Suprapubic skin (tissue), 4 donors: ENCODE results near the gene BIRC3. TPM values are rescaled to one million over a fixed set of nuclear protein-coding genes. Genes with fewer than 3 reads are reported as not detected.

Experiments
- DNase-seq, 2 donors: peaks; one replicate each; pipeline ENCODE4 v3.0.0-alpha.2; 2019; ENCODE audit warnings: low spot score in 2 of 2
- H3K27ac ChIP-seq: fragments of 200-600 bp; sonication (generic); one replicate; pipeline ENCODE4 v1.5.1; 2019
- H3K27me3 ChIP-seq: fragments of 200-600 bp; sonication (generic); one replicate; pipeline ENCODE4 v1.5.1; 2019
- H3K36me3 ChIP-seq: fragments of 200-600 bp; sonication (generic); one replicate; pipeline ENCODE4 v1.5.1; 2019
- H3K4me1 ChIP-seq: fragments of 200-600 bp; sonication (generic); one replicate; pipeline ENCODE4 v1.5.1; 2019
- H3K4me3 ChIP-seq: fragments of 200-600 bp; sonication (generic); one replicate; pipeline ENCODE4 v1.5.1; 2019; ENCODE audit warnings: mild to moderate bottlenecking
- H3K9me3 ChIP-seq: fragments of 200-600 bp; sonication (generic); one replicate; pipeline ENCODE4 v1.5.1; 2019
- CTCF ChIP-seq, 2 donors: fragments of 200-600 bp in 1 of 2; fragments of 450-650 bp in 1 of 2; sonication (generic) in 1 of 2; IDR thresholded peaks; one replicate each; pipeline ENCODE4 v1.5.1; 2016 to 2019; ENCODE audit warnings: antibody characterized with exemption in 2 of 2, mild to moderate bottlenecking in 1 of 2, moderate library complexity in 1 of 2
- EP300 ChIP-seq: sonication (generic); formaldehyde crosslinking; IDR thresholded peaks from one replicate; pipeline ENCODE4 v1.6.1; 2017; ENCODE audit warnings: antibody characterized with exemption
- POLR2A ChIP-seq, 2 donors: fragments of 450-650 bp; IDR thresholded peaks; one replicate each; pipeline ENCODE4 v1.6.1; 2017; ENCODE audit warnings: antibody characterized with exemption in 2 of 2, mild to moderate bottlenecking in 2 of 2, moderate library complexity in 2 of 2
- POLR2AphosphoS5 ChIP-seq, 3 donors: sonication (generic); formaldehyde crosslinking; IDR thresholded peaks; one replicate each; pipeline ENCODE4 v1.6.1; 2017; ENCODE audit warnings: antibody characterized with exemption in 3 of 3
- WGBS: methylation state at CpG from one replicate; pipeline ENCODE4 v1.1.5; 2018; 5-methylcytosine and 5-hydroxymethylcytosine counted together
- total RNA-seq, 4 donors: library from RNA; depleted of rRNA; stranded (reverse); fragments of >200 nt; gene quantifications; one replicate each; pipeline ENCODE4 v1.1.0, GENCODE V29; 2016

The BIRC3 gene
- total RNA-seq, 4 donors from 2014 or later, result 4.0 to 18.2 (median 10.7) TPM

- H3K9me3 ChIP-seq, result no peaks in the 10 kb centered on the region
- peak overlapping the region; percentile 60 for H3K4me3 ChIP-seq
- no peaks in the 10 kb centered on the region for H3K36me3 ChIP-seq
- peak overlapping the region; percentile 64 for H3K27ac ChIP-seq
- peaks cover 46% of the 10 kb centered on the region for H3K4me1 ChIP-seq
- DNase-seq, result no peak
- TF ChIP-seq EP300, result no peak
- TF ChIP-seq POLR2AphosphoS5 (IDR thresholded peaks at IDR 0.05), result no peak
- no peak for TF ChIP-seq POLR2A (IDR thresholded peaks at IDR 0.05)
- no peak for TF ChIP-seq CTCF (IDR thresholded peaks at IDR 0.05)
- H3K27me3 ChIP-seq, result no peaks in the 10 kb centered on the region
Measured at GRCh38 chr11:102320188-102320587, 2.9 kb downstream of the BIRC3 start.

GRCh38 chr11:102320679-102321078 lies 3.4 kb downstream of the BIRC3 start:
- Histone ChIP-seq H3K27ac (peak overlapping the region; percentile 64), H3K36me3 (no peaks in the 10 kb centered on the region), H3K4me1 (peaks cover 41% of the 10 kb centered on the region), H3K9me3 (no peaks in the 10 kb centered on the region), H3K27me3 (no peaks in the 10 kb centered on the region), H3K4me3 (no peak overlapping the region)
- no peak for DNase-seq
- TF ChIP-seq POLR2AphosphoS5 (IDR thresholded peaks at IDR 0.05) (no peak), EP300 (no peak), CTCF (IDR thresholded peaks at IDR 0.05) (no peak), POLR2A (IDR thresholded peaks at IDR 0.05) (no peak)

- Histone ChIP-seq H3K9me3 (no peaks in the 10 kb centered on the region), H3K4me1 (peaks cover 27% of the 10 kb centered on the region), H3K36me3 (no peaks in the 10 kb centered on the region), H3K27ac (no peak overlapping the region), H3K4me3 (no peak overlapping the region), H3K27me3 (no peaks in the 10 kb centered on the region)
- TF ChIP-seq POLR2A (IDR thresholded peaks at IDR 0.05) (no peak), CTCF (IDR thresholded peaks at IDR 0.05) (no peak), EP300 (no peak), POLR2AphosphoS5 (IDR thresholded peaks at IDR 0.05) (no peak)
- WGBS, result 47% methylated on average over 2 of the region's 2 CpGs
- no peak for DNase-seq
Measured at GRCh38 chr11:102322560-102322959, 5.3 kb downstream of the BIRC3 start.

- Histone ChIP-seq H3K4me3 (no peak overlapping the region), H3K27ac (no peak overlapping the region), H3K27me3 (no peaks in the 10 kb centered on the region), H3K36me3 (peaks cover 5% of the 10 kb centered on the region), H3K4me1 (peaks cover 18% of the 10 kb centered on the region), H3K9me3 (no peaks in the 10 kb centered on the region)
- DNase-seq, result no peak
- WGBS, result 79% methylated on average over 1 of the region's 1 CpG
- TF ChIP-seq POLR2AphosphoS5 (IDR thresholded peaks at IDR 0.05), result no peak
- TF ChIP-seq CTCF (IDR thresholded peaks at IDR 0.05), result no peak
Measured at GRCh38 chr11:102323542-102324251, 6.4 kb downstream of the BIRC3 start.

GRCh38 chr11:102325088-102325487 lies 7.8 kb downstream of the BIRC3 start:
- no peak for DNase-seq
- Histone ChIP-seq H3K27ac (no peak overlapping the region), H3K4me1 (peaks cover 8% of the 10 kb centered on the region), H3K4me3 (no peak overlapping the region), H3K9me3 (no peaks in the 10 kb centered on the region), H3K27me3 (no peaks in the 10 kb centered on the region), H3K36me3 (peaks cover 15% of the 10 kb centered on the region)
- 64% methylated on average over 3 of the region's 3 CpGs for WGBS
- TF ChIP-seq POLR2A (IDR thresholded peaks at IDR 0.05), result no peak
- no peak for TF ChIP-seq CTCF (IDR thresholded peaks at IDR 0.05)
- no peak for TF ChIP-seq POLR2AphosphoS5 (IDR thresholded peaks at IDR 0.05)
- TF ChIP-seq EP300, result no peak
